ENCODE data around the gene INPP1.

Gene INPP1

GRCh38 chr2:190362894-190363293 lies 19.5 kb downstream of the INPP1 start:
- WGBS, 2 experiments (ENCODE audit: insufficient coverage in 2 of 2) = no CpG with 5 or more reads among the region's 1 CpG

GRCh38 chr2:190365499-190366204 lies 22.3 kb downstream of the INPP1 start:
- H3K4me1 ChIP-seq (ENCODE audit: control insufficient read depth, insufficient read depth, low read length, poor library complexity, severe bottlenecking) = no peaks in the 10 kb centered on the region
- 89 to 90% methylated on average over 19 of the region's 19 CpGs for WGBS, 2 experiments (ENCODE audit: insufficient coverage in 2 of 2)
- no peak overlapping the region for H3K4me3 ChIP-seq (ENCODE audit: extremely low read depth, insufficient read depth, low read length, poor library complexity, severe bottlenecking)
- no peak overlapping the region for H3K27ac ChIP-seq (ENCODE audit: low read depth, low read length, severe bottlenecking)
- H3K9me3 ChIP-seq (ENCODE audit: control insufficient read depth, low read length) = no peaks in the 10 kb centered on the region
- H3K36me3 ChIP-seq (ENCODE audit: control insufficient read depth, insufficient read depth, low read length) = peaks cover 23% of the 10 kb centered on the region

More at GRCh38 chr2:190362894-190363293, 19.5 kb downstream of the INPP1 start:
- Histone ChIP-seq H3K4me3 (ENCODE audit: extremely low read depth, insufficient read depth, low read length, poor library complexity, severe bottlenecking) (no peak overlapping the region), H3K27ac (ENCODE audit: low read depth, low read length, severe bottlenecking) (no peak overlapping the region), H3K9me3 (ENCODE audit: control insufficient read depth, low read length) (no peaks in the 10 kb centered on the region), H3K36me3 (ENCODE audit: control insufficient read depth, insufficient read depth, low read length) (peaks cover 10% of the 10 kb centered on the region), H3K4me1 (ENCODE audit: control insufficient read depth, insufficient read depth, low read length, poor library complexity, severe bottlenecking) (peaks cover 3% of the 10 kb centered on the region)

GRCh38 chr2:190366248-190366753 lies 22.9 kb downstream of the INPP1 start:
- Histone ChIP-seq H3K27ac (ENCODE audit: low read depth, low read length, severe bottlenecking) (no peak overlapping the region), H3K4me1 (ENCODE audit: control insufficient read depth, insufficient read depth, low read length, poor library complexity, severe bottlenecking) (no peaks in the 10 kb centered on the region), H3K36me3 (ENCODE audit: control insufficient read depth, insufficient read depth, low read length) (peaks cover 28% of the 10 kb centered on the region), H3K4me3 (ENCODE audit: extremely low read depth, insufficient read depth, low read length, poor library complexity, severe bottlenecking) (no peak overlapping the region), H3K9me3 (ENCODE audit: control insufficient read depth, low read length) (no peaks in the 10 kb centered on the region)
- WGBS, 2 experiments (ENCODE audit: insufficient coverage in 2 of 2) = 88 to 89% methylated on average over 9 to 11 of the region's 11 CpGs

- 85 to 100% methylated on average over 1 to 2 of the region's 4 CpGs for WGBS, 2 experiments (ENCODE audit: insufficient coverage in 2 of 2)
- Histone ChIP-seq H3K4me3 (ENCODE audit: extremely low read depth, insufficient read depth, low read length, poor library complexity, severe bottlenecking) (no peak overlapping the region), H3K9me3 (ENCODE audit: control insufficient read depth, low read length) (no peaks in the 10 kb centered on the region), H3K4me1 (ENCODE audit: control insufficient read depth, insufficient read depth, low read length, poor library complexity, severe bottlenecking) (no peaks in the 10 kb centered on the region), H3K27ac (ENCODE audit: low read depth, low read length, severe bottlenecking) (no peak overlapping the region), H3K36me3 (ENCODE audit: control insufficient read depth, insufficient read depth, low read length) (peaks cover 28% of the 10 kb centered on the region)
Observed at GRCh38 chr2:190367091-190367490, 23.7 kb downstream of the INPP1 start.

- WGBS, 2 experiments (ENCODE audit: insufficient coverage in 2 of 2) = 100% methylated on average over 1 of the region's 2 CpGs
Observed at GRCh38 chr2:190369635-190370034, 26.2 kb downstream of the INPP1 start.

DNA sequence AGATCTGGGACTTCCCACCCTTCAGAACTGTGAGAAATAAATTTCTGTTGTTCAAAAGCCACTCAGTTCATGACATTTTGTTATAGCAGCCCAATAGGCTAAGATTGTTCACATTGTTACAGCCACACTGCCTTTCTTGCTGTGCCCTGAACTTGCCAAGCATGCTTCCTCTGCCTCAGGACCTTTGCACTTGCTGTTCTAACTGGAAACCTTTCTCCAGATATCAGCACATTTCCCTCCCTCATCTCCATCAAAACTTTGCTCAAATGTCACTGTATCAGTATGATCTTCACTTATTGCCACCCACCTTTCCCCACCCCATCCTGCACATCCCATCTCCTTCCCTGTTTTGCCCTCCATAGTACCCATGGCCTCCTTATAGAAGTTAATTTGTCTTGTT lies 32.7 kb downstream of the INPP1 start:
- H3K4me3 ChIP-seq (ENCODE audit: extremely low read depth, insufficient read depth, low read length, poor library complexity, severe bottlenecking) = no peak overlapping the region
- peaks cover 1% of the 10 kb centered on the region for H3K36me3 ChIP-seq (ENCODE audit: control insufficient read depth, insufficient read depth, low read length)
- H3K27ac ChIP-seq (ENCODE audit: low read depth, low read length, severe bottlenecking) = no peak overlapping the region
- H3K4me1 ChIP-seq (ENCODE audit: control insufficient read depth, insufficient read depth, low read length, poor library complexity, severe bottlenecking) = no peaks in the 10 kb centered on the region
- H3K9me3 ChIP-seq (ENCODE audit: control insufficient read depth, low read length) = no peaks in the 10 kb centered on the region

More at GRCh38 chr2:190369635-190370034, 26.2 kb downstream of the INPP1 start:
- H3K27ac ChIP-seq (ENCODE audit: low read depth, low read length, severe bottlenecking) = no peak overlapping the region
- H3K4me3 ChIP-seq (ENCODE audit: extremely low read depth, insufficient read depth, low read length, poor library complexity, severe bottlenecking) = no peak overlapping the region
- no peaks in the 10 kb centered on the region for H3K4me1 ChIP-seq (ENCODE audit: control insufficient read depth, insufficient read depth, low read length, poor library complexity, severe bottlenecking)
- no peaks in the 10 kb centered on the region for H3K9me3 ChIP-seq (ENCODE audit: control insufficient read depth, low read length)
- peaks cover 26% of the 10 kb centered on the region for H3K36me3 ChIP-seq (ENCODE audit: control insufficient read depth, insufficient read depth, low read length)

- H3K9me3 ChIP-seq (ENCODE audit: control insufficient read depth, low read length) = no peaks in the 10 kb centered on the region
- WGBS, 2 experiments (ENCODE audit: insufficient coverage in 2 of 2) = no CpG with 5 or more reads among the region's 3 CpGs
- no peak overlapping the region for H3K27ac ChIP-seq (ENCODE audit: low read depth, low read length, severe bottlenecking)
Observed at GRCh38 chr2:190376591-190377245, 33.3 kb downstream of the INPP1 start.

DNA sequence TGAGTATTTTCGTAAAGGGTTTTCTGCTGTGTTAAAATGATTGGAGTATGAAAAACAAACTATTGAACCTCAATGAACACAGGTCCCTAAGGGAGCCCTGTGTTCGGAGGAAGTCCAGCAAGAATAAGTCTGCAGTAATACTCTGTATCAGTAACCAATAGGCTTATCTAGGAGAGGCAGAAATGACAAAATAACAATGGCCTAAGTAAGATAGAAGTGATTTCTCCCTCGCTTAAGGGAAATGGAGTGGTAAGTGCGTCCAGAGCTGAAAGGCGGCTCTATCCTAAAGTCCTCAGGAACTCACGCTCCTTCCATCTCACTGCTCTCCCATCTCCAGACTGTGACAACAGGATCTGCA lies 35.5 kb downstream of the INPP1 start:
- Histone ChIP-seq H3K27ac (ENCODE audit: low read depth, low read length, severe bottlenecking) (no peak overlapping the region), H3K9me3 (ENCODE audit: control insufficient read depth, low read length) (no peaks in the 10 kb centered on the region), H3K36me3 (ENCODE audit: control insufficient read depth, insufficient read depth, low read length) (no peaks in the 10 kb centered on the region), H3K4me1 (ENCODE audit: control insufficient read depth, insufficient read depth, low read length, poor library complexity, severe bottlenecking) (no peaks in the 10 kb centered on the region), H3K4me3 (ENCODE audit: extremely low read depth, insufficient read depth, low read length, poor library complexity, severe bottlenecking) (no peak overlapping the region)
- 100% methylated on average over 3 to 4 of the region's 6 CpGs for WGBS, 2 experiments (ENCODE audit: insufficient coverage in 2 of 2)

More at GRCh38 chr2:190376591-190377245, 33.3 kb downstream of the INPP1 start:
- H3K4me1 ChIP-seq (ENCODE audit: control insufficient read depth, insufficient read depth, low read length, poor library complexity, severe bottlenecking) = no peaks in the 10 kb centered on the region
- no peak overlapping the region for H3K4me3 ChIP-seq (ENCODE audit: extremely low read depth, insufficient read depth, low read length, poor library complexity, severe bottlenecking)
- no peaks in the 10 kb centered on the region for H3K36me3 ChIP-seq (ENCODE audit: control insufficient read depth, insufficient read depth, low read length)

DNA sequence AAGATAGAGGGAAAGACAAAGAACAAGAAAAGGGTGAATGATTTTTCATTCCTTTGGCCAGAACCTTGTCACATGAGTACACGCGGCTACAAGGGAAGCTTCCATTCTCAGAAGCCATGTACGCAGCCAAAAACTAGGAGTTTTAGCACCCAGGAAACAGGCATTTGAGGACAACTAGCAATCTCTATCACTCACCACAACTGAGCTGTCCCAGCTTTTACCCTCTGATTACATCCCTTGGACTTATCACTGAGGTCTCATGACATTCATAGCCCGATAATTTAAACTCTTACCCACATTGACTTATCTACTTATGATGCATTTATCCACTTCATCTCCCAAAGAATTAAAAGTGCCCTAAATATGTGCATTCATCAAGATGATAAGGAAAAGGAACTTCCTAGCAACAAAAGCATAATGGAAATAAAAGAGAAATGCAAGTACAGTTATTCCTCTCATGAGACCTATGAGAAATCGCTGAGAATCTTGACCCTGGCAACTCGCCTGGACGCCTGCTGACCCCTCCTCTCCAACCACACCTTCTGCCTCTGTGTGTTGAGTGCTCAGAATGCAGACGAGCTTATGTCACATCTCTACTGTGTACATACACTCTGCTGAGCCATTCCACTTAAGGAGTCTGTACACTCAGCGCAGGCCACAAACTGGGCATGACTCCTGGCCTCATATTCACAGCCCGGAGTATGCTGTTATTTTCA lies 36.0 kb downstream of the INPP1 start:
- H3K27ac ChIP-seq (ENCODE audit: low read depth, low read length, severe bottlenecking) = no peak overlapping the region
- H3K4me3 ChIP-seq (ENCODE audit: extremely low read depth, insufficient read depth, low read length, poor library complexity, severe bottlenecking) = no peak overlapping the region
- no peaks in the 10 kb centered on the region for H3K36me3 ChIP-seq (ENCODE audit: control insufficient read depth, insufficient read depth, low read length)
- no peaks in the 10 kb centered on the region for H3K9me3 ChIP-seq (ENCODE audit: control insufficient read depth, low read length)
- no peaks in the 10 kb centered on the region for H3K4me1 ChIP-seq (ENCODE audit: control insufficient read depth, insufficient read depth, low read length, poor library complexity, severe bottlenecking)
- 91 to 92% methylated on average over 8 of the region's 10 CpGs for WGBS, 2 experiments (ENCODE audit: insufficient coverage in 2 of 2)

DNA sequence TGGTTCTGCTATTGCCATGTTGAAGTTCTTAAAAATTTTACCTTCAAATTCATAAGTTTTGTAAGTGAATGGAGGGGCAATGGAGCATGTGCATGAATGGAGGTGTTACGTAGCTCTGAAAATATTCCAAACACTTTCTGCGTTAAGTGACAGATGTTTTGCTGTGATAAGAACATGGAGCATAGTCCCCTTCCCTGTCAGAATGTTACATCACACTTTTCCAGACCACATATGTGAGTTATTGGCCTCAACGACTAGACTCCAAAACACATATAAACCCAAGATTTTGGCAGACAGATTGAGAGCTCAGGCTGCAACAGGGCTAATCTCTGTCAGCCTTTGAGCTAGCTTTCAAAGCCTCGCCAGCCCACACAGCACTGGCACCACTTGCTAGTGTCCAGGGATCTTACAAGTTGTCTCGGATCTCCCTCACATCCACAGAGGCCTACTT lies 37.6 kb downstream of the INPP1 start:
- H3K9me3 ChIP-seq (ENCODE audit: control insufficient read depth, low read length) = no peaks in the 10 kb centered on the region
- H3K27ac ChIP-seq (ENCODE audit: low read depth, low read length, severe bottlenecking) = no peak overlapping the region
- H3K36me3 ChIP-seq (ENCODE audit: control insufficient read depth, insufficient read depth, low read length) = no peaks in the 10 kb centered on the region
- H3K4me3 ChIP-seq (ENCODE audit: extremely low read depth, insufficient read depth, low read length, poor library complexity, severe bottlenecking) = no peak overlapping the region
- no peaks in the 10 kb centered on the region for H3K4me1 ChIP-seq (ENCODE audit: control insufficient read depth, insufficient read depth, low read length, poor library complexity, severe bottlenecking)
- 79 to 82% methylated on average over 2 of the region's 5 CpGs for WGBS, 2 experiments (ENCODE audit: insufficient coverage in 2 of 2)

All from mesodermal cell (in vitro differentiated cells).